Left forelimb (tissue), 1 donor: ENCODE data around the gene ERN2.
A peak's percentile ranks its signal among the peaks of the same experiment; 100 is the strongest.

Experiments
- DNase-seq: peaks from one replicate; pipeline ENCODE4 v3.0.0-alpha.2; 2018; ENCODE audit warnings: low spot score

ERN2 gene

GRCh38 chr16:23687034-23687808, 25.8 kb downstream of the ERN2 start:
- DNase-seq: no peak

GRCh38 chr16:23683487-23683886, 29.5 kb downstream of the ERN2 start:
- no peak for DNase-seq

GRCh38 chr16:23682181-23682580, 30.8 kb downstream of the ERN2 start:
- DNase-seq: no peak

GRCh38 chr16:23679986-23680336, 33.1 kb downstream of the ERN2 start:
- DNase-seq: no peak

GRCh38 chr16:23679274-23679985, 33.6 kb downstream of the ERN2 start:
- DNase-seq: no peak

- peak; percentile 88 for DNase-seq
These were observed 34.4 kb downstream of the ERN2 start, which contains the start of gene PLK1 for GRCh38 chr16:23678430-23679273. PLK1 (plus strand) TSS chr16:23678889; CDS start chr16:23678933, 44 bp downstream.

GRCh38 chr16:23676924-23677480, 36.0 kb downstream of the ERN2 start:
- DNase-seq: no peak

GRCh38 chr16:23673971-23674614, 38.9 kb downstream of the ERN2 start:
- no peak for DNase-seq

GRCh38 chr16:23670137-23670776, 42.8 kb downstream of the ERN2 start:
- no peak for DNase-seq

- no peak for DNase-seq
These were observed 44.1 kb downstream of the ERN2 start for GRCh38 chr16:23668873-23669272.

- no peak for DNase-seq
These were observed 44.8 kb downstream of the ERN2 start for GRCh38 chr16:23668225-23668624.

- DNase-seq: no peak
These were observed 45.7 kb downstream of the ERN2 start for GRCh38 chr16:23667355-23667659.

- DNase-seq: no peak
These were observed 46.3 kb downstream of the ERN2 start for GRCh38 chr16:23666571-23667354.

- no peak for DNase-seq
These were observed 49.1 kb downstream of the ERN2 start for GRCh38 chr16:23663918-23664317.

- DNase-seq: no peak
These were observed 61.0 kb downstream of the ERN2 start for GRCh38 chr16:23651943-23652468.

GRCh38 chr16:23650674-23651416, 62.2 kb downstream of the ERN2 start:
- no peak for DNase-seq

GRCh38 chr16:23642246-23642774, 70.7 kb downstream of the ERN2 start:
- no peak for DNase-seq

GRCh38 chr16:23640931-23641765, 71.9 kb downstream of the ERN2 start, which contains the start of the genes DCTN5 and PALB2:
DCTN5 (plus strand) TSS chr16:23641466; CDS start chr16:23641543, 77 bp downstream.
PALB2 (minus strand) TSS chr16:23641310; CDS start chr16:23641157, 153 bp downstream.
- peak; percentile 94 for DNase-seq
